Measurements from ENCODE around the gene CUBN. TPM values are rescaled to one million over a fixed set of nuclear protein-coding genes. Genes with fewer than 3 reads are reported as not detected.

Gene CUBN
- total and polyA plus RNA-seq, 3 experiments from 2014 or later = 0.73 to 0.92 (median 0.83) TPM

DNA sequence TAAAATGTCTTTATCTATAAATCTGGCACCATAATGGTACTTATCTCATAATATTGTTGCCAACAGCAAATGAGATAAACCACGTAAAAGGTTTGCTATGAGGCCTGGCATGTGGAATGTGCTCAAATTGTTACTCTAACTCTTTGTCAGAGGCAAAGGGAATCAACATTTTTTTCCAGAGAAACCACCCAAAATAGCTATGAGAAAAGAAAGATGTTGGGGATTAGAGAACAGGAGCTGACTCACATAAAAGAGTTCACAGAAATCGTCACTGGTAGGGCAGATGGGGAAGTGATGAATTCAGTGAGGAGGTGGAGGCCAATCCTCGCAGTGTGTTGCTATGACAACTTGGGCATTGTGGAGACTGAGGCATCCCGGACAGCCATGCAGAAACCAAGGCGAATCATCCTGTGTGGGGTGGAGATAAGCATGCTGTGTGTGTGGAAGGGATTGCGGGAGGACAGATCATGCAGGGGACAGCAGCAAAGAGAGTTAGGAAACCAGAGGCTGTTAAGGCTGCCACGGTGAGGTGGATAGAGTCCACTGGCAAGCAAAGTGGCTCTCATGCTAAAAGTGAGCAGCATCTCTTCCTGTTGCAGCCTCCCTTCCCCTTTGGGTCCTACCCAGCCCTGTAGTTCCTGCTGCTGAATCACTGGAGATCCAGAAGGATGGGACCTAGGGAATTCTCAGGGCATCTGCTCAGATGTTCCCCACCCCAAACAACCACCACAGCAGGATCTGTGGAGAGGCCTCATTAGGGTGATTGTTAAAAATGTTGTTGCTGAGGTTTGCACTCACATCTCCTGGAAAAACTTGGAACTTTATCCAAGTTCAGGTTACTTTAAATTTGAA lies 103.9 kb downstream of the CUBN start:
- Mint-ChIP-seq H3K27ac (peak overlapping the region; percentile 88 to 100 (median 99)), H3K4me3 (peak overlapping the region; percentile 27 to 80 (median 72)), H3K4me1 (peaks cover 70 to 91% (median 88%) of the 10 kb centered on the region in 3 donors), H3K9me3 (no peaks in the 10 kb centered on the region), H3K27me3 (no peaks in the 10 kb centered on the region), H3K36me3 (no peaks in the 10 kb centered on the region)
- Histone ChIP-seq H3K27me3 (ENCODE audit: insufficient read depth, low read length, poor library complexity, severe bottlenecking) (no peaks in the 10 kb centered on the region), H3K9me3 (ENCODE audit: low read length) (no peaks in the 10 kb centered on the region), H3K4me1 (ENCODE audit: insufficient read depth, low read length) (peaks cover 74% of the 10 kb centered on the region), H3K4me3 (ENCODE audit: low read length) (no peak overlapping the region), H3K27ac (ENCODE audit: low read depth, low read length) (peak overlapping the region; percentile 64), H3K36me3 (ENCODE audit: insufficient read depth, low read length) (no peaks in the 10 kb centered on the region)
- ChIA-PET CTCF (interaction anchor here (1.3 kb wide), 1 partner anchor 205 kb away, joined by 3 read pairs; no protein-coding TSS in a partner anchor), POLR2A (interaction anchor here (0.7 to 1.1 kb wide), 2 partner anchors 204 to 591 kb away, joined by 3 read pairs; partner anchors contain the start of gene HACD1)
- peak; percentile 26 to 81 (median 35) for DNase-seq

DNA sequence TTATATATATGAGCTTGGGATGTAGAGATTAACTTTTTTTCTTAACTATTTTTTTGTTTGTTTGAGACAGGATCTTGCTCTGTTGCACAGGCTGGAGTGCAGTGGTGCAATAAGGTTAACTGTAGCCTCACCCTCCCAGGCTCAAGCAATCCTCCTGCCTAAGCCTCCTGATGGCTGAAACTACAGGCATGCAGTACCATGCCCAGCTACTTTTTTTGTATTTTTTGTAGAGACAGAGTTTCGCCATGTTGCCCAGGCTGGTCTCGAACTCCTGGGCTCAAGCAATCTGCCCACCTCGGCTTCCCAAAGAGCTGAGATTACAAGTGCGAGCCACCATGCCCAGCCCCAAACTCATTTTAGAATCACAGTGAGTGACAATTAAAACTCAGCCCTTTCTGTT lies 105.2 kb downstream of the CUBN start:
- Mint-ChIP-seq H3K4me3 (peak overlapping the region in 5 of 7 donors; percentile 28 to 63 (median 56)), H3K27me3 (no peaks in the 10 kb centered on the region), H3K36me3 (no peaks in the 10 kb centered on the region), H3K9me3 (no peaks in the 10 kb centered on the region), H3K27ac (peak overlapping the region; percentile 88 to 100 (median 99)), H3K4me1 (peaks cover 60 to 82% (median 79%) of the 10 kb centered on the region in 3 donors)
- Histone ChIP-seq H3K9me3 (ENCODE audit: low read length) (no peaks in the 10 kb centered on the region), H3K4me3 (ENCODE audit: low read length) (no peak overlapping the region), H3K27ac (ENCODE audit: low read depth, low read length) (peak overlapping the region; percentile 89), H3K36me3 (ENCODE audit: insufficient read depth, low read length) (no peaks in the 10 kb centered on the region), H3K4me1 (ENCODE audit: insufficient read depth, low read length) (peaks cover 65% of the 10 kb centered on the region), H3K27me3 (ENCODE audit: insufficient read depth, low read length, poor library complexity, severe bottlenecking) (no peaks in the 10 kb centered on the region)
- ChIA-PET CTCF (interaction anchor here (1.3 to 1.5 kb wide), 2 partner anchors 177 to 206 kb away, joined by 3 read pairs; partner anchors contain the start of gene TRDMT1), POLR2A (no interaction called here)
- DNase-seq = no peak

DNA sequence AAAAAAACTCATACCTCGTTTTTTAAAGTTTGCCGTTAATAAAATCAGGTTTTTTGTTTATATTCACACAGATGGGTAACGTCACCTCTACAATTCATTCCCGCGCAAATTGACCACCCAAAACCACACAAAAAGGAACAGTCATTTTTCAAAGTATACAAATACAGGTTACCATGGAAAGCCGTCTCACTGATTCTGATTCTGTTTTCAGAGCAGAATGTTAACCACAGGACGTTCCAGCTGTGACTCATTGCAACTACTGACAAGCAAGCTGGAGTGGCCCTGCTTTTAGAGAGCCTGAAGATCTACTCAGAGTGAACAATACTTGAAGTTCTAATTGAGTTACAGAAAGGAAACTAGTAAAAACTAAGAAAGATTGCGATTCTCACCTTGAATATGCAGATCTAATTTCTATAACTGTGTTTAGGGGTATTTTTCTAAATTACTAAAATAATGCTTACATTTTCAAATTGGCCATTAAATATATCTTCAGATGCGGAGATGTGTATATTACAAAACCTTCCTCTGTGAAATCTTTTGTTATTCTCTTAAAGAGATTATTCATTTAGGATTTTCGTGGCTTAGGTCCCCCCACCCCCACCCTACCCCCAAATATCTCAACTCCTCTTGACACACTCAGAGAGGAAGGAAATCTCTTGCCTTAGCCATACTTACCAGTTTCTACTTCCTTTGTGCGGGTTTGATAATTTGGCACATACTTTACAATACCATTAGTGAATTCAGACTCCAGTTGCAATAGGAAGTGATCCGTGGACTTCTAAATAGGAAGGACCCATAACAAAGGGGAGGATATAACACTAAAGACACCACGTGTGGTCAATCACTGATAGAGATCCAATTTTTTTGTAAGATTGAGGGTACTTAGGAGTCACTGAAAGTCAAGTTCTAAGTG lies 106.0 kb downstream of the CUBN start:
- Histone ChIP-seq H3K9me3 (ENCODE audit: low read length) (no peaks in the 10 kb centered on the region), H3K4me1 (ENCODE audit: insufficient read depth, low read length) (peaks cover 57% of the 10 kb centered on the region), H3K36me3 (ENCODE audit: insufficient read depth, low read length) (no peaks in the 10 kb centered on the region), H3K4me3 (ENCODE audit: low read length) (peak overlapping the region; percentile 18), H3K27me3 (ENCODE audit: insufficient read depth, low read length, poor library complexity, severe bottlenecking) (no peaks in the 10 kb centered on the region), H3K27ac (ENCODE audit: low read depth, low read length) (peak overlapping the region; percentile 89)
- H3K27me3 Mint-ChIP-seq = no peaks in the 10 kb centered on the region
- CTCF ChIA-PET = interaction anchor here (1.1 to 1.5 kb wide), 2 partner anchors 177 to 205 kb away, joined by 3 read pairs; partner anchors contain the start of genes TRDMT1 and VIM
- peak overlapping the region; percentile 88 to 100 (median 99) for H3K27ac Mint-ChIP-seq
- POLR2A ChIA-PET = interaction anchor here (0.5 to 1.6 kb wide), 3 partner anchors 28 to 206 kb away, joined by 3 to 10 read pairs (median 3); partner anchors contain the start of gene VIM
- H3K36me3 Mint-ChIP-seq = peaks cover 0 to 1% (median 0%) of the 10 kb centered on the region in 3 donors
- peak overlapping the region; percentile 42 to 68 (median 54) for H3K4me3 Mint-ChIP-seq
- peaks cover 52 to 79% (median 75%) of the 10 kb centered on the region in 3 donors for H3K4me1 Mint-ChIP-seq
- DNase-seq = peak; percentile 60 to 90 (median 85)
- no peaks in the 10 kb centered on the region for H3K9me3 Mint-ChIP-seq

DNA sequence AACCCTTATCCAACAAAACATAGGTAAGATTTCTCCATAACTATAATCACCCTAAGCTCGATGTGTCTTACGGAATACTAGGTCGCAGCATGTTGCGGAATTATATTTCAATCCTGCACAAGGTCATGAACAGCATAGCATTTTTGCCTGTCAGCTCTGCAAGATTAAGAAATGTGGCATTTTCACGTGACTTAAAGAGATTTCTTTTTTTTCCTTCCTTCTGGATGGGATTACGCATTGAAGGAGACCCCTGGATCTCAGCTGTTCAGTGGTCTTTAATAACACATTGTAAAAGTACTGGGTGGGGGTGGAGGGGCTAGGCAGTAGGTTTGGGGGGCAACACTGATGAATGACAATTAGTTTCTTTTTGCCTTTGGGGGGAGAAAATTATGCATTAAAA lies 106.7 kb downstream of the CUBN start:
- H3K4me1 ChIP-seq (ENCODE audit: insufficient read depth, low read length) = peaks cover 53% of the 10 kb centered on the region
- Mint-ChIP-seq H3K27ac (peak overlapping the region; percentile 88 to 100 (median 99)), H3K27me3 (no peaks in the 10 kb centered on the region), H3K9me3 (no peaks in the 10 kb centered on the region), H3K36me3 (peaks cover 0 to 1% (median 1%) of the 10 kb centered on the region in 3 donors), H3K4me3 (peak overlapping the region; percentile 42 to 68 (median 54)), H3K4me1 (peaks cover 46 to 71% (median 68%) of the 10 kb centered on the region in 3 donors)
- peak overlapping the region; percentile 89 for H3K27ac ChIP-seq (ENCODE audit: low read depth, low read length)
- ChIA-PET CTCF (interaction anchor here (1.1 kb wide), 1 partner anchor 206 kb away, joined by 3 read pairs; the partner anchor contains the start of gene VIM), POLR2A (interaction anchor here (0.5 to 1.6 kb wide), 2 partner anchors 178 to 206 kb away, joined by 3 to 10 read pairs; partner anchors contain the start of gene VIM)
- H3K4me3 ChIP-seq (ENCODE audit: low read length) = no peak overlapping the region
- DNase-seq = no peak
- H3K36me3 ChIP-seq (ENCODE audit: insufficient read depth, low read length) = no peaks in the 10 kb centered on the region
- no peaks in the 10 kb centered on the region for H3K27me3 ChIP-seq (ENCODE audit: insufficient read depth, low read length, poor library complexity, severe bottlenecking)
- H3K9me3 ChIP-seq (ENCODE audit: low read length) = no peaks in the 10 kb centered on the region

DNA sequence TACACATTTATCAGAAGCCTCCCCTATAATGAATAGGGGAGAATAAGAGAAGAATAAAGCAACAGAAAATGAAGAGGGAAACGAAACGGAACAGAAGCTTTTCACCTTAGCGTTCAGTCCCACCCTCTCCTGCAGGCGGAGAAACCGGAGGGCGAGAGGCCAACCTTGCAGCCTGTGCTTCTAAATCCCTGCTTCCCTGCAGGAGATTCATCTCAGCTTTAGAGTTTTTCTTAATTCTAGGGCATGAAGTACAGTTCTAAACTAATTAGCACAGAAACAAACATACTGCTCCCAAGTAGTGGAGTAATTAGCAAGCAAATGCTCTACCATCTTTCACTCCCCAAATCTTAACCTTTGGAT lies 107.2 kb downstream of the CUBN start:
- H3K27ac ChIP-seq (ENCODE audit: low read depth, low read length) = no peak overlapping the region
- peaks cover 44 to 67% (median 64%) of the 10 kb centered on the region in 3 donors for H3K4me1 Mint-ChIP-seq
- POLR2A ChIA-PET = interaction anchor here (1.6 kb wide), 1 partner anchor 207 kb away, joined by 10 read pairs; the partner anchor contains the start of gene VIM

DNA sequence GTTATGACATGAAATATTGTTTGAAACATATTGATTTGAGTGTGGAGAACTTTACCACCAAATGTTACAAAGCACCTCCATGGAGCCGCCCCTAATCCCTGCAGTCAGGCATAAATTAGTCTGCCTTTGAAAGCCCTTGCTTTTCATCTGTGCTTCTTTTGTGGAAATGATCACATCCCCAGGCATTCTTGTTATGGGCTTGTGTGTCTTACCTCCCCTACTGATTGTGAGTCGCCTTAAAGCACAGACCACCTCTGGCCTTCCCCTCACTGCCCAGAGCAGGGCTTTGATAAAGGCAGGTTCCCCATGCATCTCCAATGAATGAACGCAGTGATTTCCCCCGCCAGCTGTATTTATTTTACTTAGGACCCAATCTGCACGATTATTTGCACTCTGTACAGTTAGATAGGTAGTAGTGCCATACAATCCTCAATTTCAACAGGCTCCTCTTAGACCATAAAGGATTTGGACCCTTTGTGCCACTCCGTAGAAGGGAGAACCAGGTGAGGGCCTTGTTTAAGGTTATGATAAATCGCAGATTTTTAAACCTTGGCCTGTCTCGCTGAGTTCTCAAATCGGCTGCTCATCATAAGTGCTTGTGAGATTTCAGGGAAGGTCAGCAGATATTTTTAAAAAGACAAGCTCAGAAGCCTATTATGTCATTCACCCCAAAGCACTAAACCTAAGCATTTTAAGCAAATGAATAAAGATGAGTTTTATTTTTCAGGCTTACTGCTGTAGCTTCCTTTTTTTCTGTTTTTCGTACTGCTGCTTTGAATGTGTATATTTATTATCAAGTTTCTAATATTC lies 107.8 kb downstream of the CUBN start:
- ChIA-PET POLR2A (interaction anchor here (1.2 kb wide), 1 partner anchor 208 kb away, joined by 4 read pairs; no protein-coding TSS in a partner anchor), CTCF (no interaction called here)
- H3K9me3 ChIP-seq (ENCODE audit: low read length) = no peaks in the 10 kb centered on the region
- no peak for DNase-seq
- H3K4me3 ChIP-seq (ENCODE audit: low read length) = no peak overlapping the region
- H3K4me1 ChIP-seq (ENCODE audit: insufficient read depth, low read length) = peaks cover 44% of the 10 kb centered on the region
- H3K9me3 Mint-ChIP-seq = no peaks in the 10 kb centered on the region
- no peaks in the 10 kb centered on the region for H3K27me3 Mint-ChIP-seq
- H3K27me3 ChIP-seq (ENCODE audit: insufficient read depth, low read length, poor library complexity, severe bottlenecking) = no peaks in the 10 kb centered on the region
- H3K36me3 Mint-ChIP-seq = peaks cover 0 to 5% (median 1%) of the 10 kb centered on the region in 3 donors
- H3K27ac Mint-ChIP-seq = peak overlapping the region in 7 of 8 donors; percentile 79 to 100 (median 99)
- H3K36me3 ChIP-seq (ENCODE audit: insufficient read depth, low read length) = no peaks in the 10 kb centered on the region
- no peak overlapping the region for H3K27ac ChIP-seq (ENCODE audit: low read depth, low read length)
- peak overlapping the region in 1 of 7 donors; percentile 37 for H3K4me3 Mint-ChIP-seq
- H3K4me1 Mint-ChIP-seq = peaks cover 39 to 61% (median 58%) of the 10 kb centered on the region in 3 donors

More for the DNA sequence above, 107.2 kb downstream of the CUBN start:
- no peaks in the 10 kb centered on the region for H3K27me3 Mint-ChIP-seq
- H3K27me3 ChIP-seq (ENCODE audit: insufficient read depth, low read length, poor library complexity, severe bottlenecking) = no peaks in the 10 kb centered on the region
- CTCF ChIA-PET = no interaction called here
- no peak for DNase-seq
- H3K4me3 Mint-ChIP-seq = peak overlapping the region in 2 of 7 donors; percentile 52 to 53
- H3K36me3 Mint-ChIP-seq = peaks cover 0 to 5% (median 1%) of the 10 kb centered on the region in 3 donors
- H3K9me3 Mint-ChIP-seq = no peaks in the 10 kb centered on the region
- peaks cover 50% of the 10 kb centered on the region for H3K4me1 ChIP-seq (ENCODE audit: insufficient read depth, low read length)
- no peaks in the 10 kb centered on the region for H3K36me3 ChIP-seq (ENCODE audit: insufficient read depth, low read length)
- H3K27ac Mint-ChIP-seq = peak overlapping the region; percentile 56 to 100 (median 99)
- H3K4me3 ChIP-seq (ENCODE audit: low read length) = no peak overlapping the region
- no peaks in the 10 kb centered on the region for H3K9me3 ChIP-seq (ENCODE audit: low read length)

DNA sequence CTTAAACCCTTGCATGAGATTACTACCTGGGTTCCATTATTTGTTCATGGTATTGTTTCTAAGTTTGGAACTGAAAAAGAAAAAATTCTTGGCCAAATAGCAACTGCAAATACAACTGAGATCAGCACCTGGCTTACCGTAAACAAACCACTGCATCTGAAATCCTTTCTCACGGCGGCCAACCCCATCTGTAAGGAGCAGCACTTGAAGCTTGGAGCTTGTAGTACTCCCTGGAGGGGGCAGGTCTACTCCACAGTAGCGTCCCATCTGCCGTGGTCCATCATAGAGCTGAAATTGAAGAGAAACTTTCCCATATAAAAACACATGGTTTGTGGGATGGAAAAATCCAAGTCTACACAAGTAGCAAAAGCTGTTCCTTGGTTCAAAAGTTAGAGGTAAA lies 109.9 kb downstream of the CUBN start:
- H3K36me3 Mint-ChIP-seq = peaks cover 0 to 5% (median 1%) of the 10 kb centered on the region in 3 donors
- H3K27ac Mint-ChIP-seq = peak overlapping the region in 2 of 8 donors; percentile 78 to 87
- Histone ChIP-seq H3K27me3 (ENCODE audit: insufficient read depth, low read length, poor library complexity, severe bottlenecking) (no peaks in the 10 kb centered on the region), H3K27ac (ENCODE audit: low read depth, low read length) (no peak overlapping the region), H3K4me3 (ENCODE audit: low read length) (no peak overlapping the region), H3K36me3 (ENCODE audit: insufficient read depth, low read length) (no peaks in the 10 kb centered on the region), H3K4me1 (ENCODE audit: insufficient read depth, low read length) (peaks cover 23% of the 10 kb centered on the region), H3K9me3 (ENCODE audit: low read length) (no peaks in the 10 kb centered on the region)
- H3K27me3 Mint-ChIP-seq = no peaks in the 10 kb centered on the region
- ChIA-PET CTCF (interaction anchor here (1.0 kb wide), 1 partner anchor 197 kb away, joined by 3 read pairs; no protein-coding TSS in a partner anchor), POLR2A (no interaction called here)
- no peak overlapping the region for H3K4me3 Mint-ChIP-seq
- no peaks in the 10 kb centered on the region for H3K9me3 Mint-ChIP-seq
- H3K4me1 Mint-ChIP-seq = peaks cover 21 to 40% (median 37%) of the 10 kb centered on the region in 3 donors
- no peak for DNase-seq
